ENCODE data around the gene OR51L1. TPM values are rescaled to one million over a fixed set of nuclear protein-coding genes. Genes with fewer than 3 reads are reported as not detected.

OR51L1 gene
- total and polyA plus RNA-seq, 2 of the 13 experiments (the other 11 are each of a cell fraction or from before 2014, with no cell fraction given): not detected

DNA sequence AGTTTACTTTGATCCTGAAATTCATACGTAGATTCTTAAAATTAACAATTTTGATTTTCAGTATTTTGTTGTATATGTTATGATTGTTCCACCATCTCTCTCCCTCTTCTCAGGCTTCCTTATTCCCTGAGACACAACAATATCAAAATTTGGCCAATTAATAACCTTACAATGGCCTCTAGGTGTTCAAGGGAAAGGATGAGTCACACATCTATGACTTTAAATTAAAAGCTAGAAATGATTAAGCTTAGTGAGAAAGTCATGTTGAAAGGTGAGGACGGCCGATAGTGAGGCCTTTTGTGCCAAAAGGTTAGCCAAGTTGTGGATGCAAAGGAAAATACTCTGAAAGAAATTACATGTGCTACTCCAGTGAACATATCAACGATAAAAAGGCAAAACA lies 46.2 kb downstream of the OR51L1 start:
- ChIA-PET POLR2A (no interaction called here), CTCF (ENCODE audit: low intra/inter-chr PET ratio, low total read pairs) (no interaction called here)
- ATAC-seq (no peak), DNase-seq (ENCODE audit: low spot score) (no peak), FAIRE-seq (no peak)
- H3K9ac ChIP-seq (ENCODE audit: insufficient read depth, low read depth, low read length): no peak overlapping the region
- H3K27ac ChIP-seq (ENCODE audit: extremely low read length, insufficient read depth, low read length): no peak overlapping the region
- H3K4me2 ChIP-seq (ENCODE audit: low read depth, low read length): no peak overlapping the region
- no peak overlapping the region for H2AFZ ChIP-seq (ENCODE audit: low read length)
- no peaks in the 10 kb centered on the region for H3K27me3 ChIP-seq (ENCODE audit: control insufficient read depth in 1 of 2, insufficient read depth in 2 of 2, low read length in 2 of 2)
- in situ Hi-C loops (cut with HindIII; ENCODE audit: extremely low pct_ligation_motif_present, low pct_unique_long_range_greater_than_20kb): no loop called here
- H3K9me3 ChIP-seq (ENCODE audit: low read length): no peaks in the 10 kb centered on the region
- H3K4me1 ChIP-seq (ENCODE audit: insufficient read depth, low read length): no peaks in the 10 kb centered on the region
- TF ChIP-seq ZSCAN5A (CRISPR knock-in tag; IDR thresholded peaks at IDR 0.05; ENCODE audit: borderline replicate concordance): no peak
- no peak for TF ChIP-seq RBFOX2 (IDR thresholded peaks at IDR 0.05; ENCODE audit: low read depth, low read length)
- TF ChIP-seq POLR2A (IDR thresholded peaks at IDR 0.05; ENCODE audit: insufficient read depth in 1 of 2, low read depth in 2 of 2, low read length in 2 of 2): no peak
- no peak for TF ChIP-seq ETV5 (CRISPR knock-in tag; IDR thresholded peaks at IDR 0.05; ENCODE audit: borderline replicate concordance)
- no peak for TF ChIP-seq CBFB (CRISPR knock-in tag; IDR thresholded peaks at IDR 0.05)
- TF ChIP-seq BHLHE40 (IDR thresholded peaks at IDR 0.05; ENCODE audit: low read length): no peak
- TF ChIP-seq TSC22D2 (CRISPR knock-in tag; IDR thresholded peaks at IDR 0.05; ENCODE audit: borderline replicate concordance): no peak
- TF ChIP-seq HES4 (CRISPR knock-in tag; IDR thresholded peaks at IDR 0.05; ENCODE audit: borderline replicate concordance): no peak
- TF ChIP-seq SP4 (CRISPR knock-in tag; IDR thresholded peaks at IDR 0.05): no peak
- TF ChIP-seq, protein P1, sequence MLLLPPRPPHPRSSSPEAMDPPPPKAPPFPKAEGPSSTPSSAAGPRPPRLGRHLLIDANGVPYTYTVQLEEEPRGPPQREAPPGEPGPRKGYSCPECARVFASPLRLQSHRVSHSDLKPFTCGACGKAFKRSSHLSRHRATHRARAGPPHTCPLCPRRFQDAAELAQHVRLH (CRISPR knock-in tag; IDR thresholded peaks at IDR 0.05; ENCODE audit: borderline replicate concordance, low read depth): no peak
- TF ChIP-seq, protein P2, sequence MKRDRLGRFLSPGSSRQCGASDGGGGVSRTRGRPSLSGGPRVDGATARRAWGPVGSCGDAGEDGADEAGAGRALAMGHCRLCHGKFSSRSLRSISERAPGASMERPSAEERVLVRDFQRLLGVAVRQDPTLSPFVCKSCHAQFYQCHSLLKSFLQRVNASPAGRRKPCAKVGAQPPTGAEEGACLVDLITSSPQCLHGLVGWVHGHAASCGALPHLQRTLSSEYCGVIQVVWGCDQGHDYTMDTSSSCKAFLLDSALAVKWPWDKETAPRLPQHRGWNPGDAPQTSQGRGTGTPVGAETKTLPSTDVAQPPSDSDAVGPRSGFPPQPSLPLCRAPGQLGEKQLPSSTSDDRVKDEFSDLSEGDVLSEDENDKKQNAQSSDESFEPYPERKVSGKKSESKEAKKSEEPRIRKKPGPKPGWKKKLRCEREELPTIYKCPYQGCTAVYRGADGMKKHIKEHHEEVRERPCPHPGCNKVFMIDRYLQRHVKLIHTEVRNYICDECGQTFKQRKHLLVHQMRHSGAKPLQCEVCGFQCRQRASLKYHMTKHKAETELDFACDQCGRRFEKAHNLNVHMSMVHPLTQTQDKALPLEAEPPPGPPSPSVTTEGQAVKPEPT (CRISPR knock-in tag; IDR thresholded peaks at IDR 0.05; ENCODE audit: low read depth): no peak
- TF ChIP-seq, protein P3, sequence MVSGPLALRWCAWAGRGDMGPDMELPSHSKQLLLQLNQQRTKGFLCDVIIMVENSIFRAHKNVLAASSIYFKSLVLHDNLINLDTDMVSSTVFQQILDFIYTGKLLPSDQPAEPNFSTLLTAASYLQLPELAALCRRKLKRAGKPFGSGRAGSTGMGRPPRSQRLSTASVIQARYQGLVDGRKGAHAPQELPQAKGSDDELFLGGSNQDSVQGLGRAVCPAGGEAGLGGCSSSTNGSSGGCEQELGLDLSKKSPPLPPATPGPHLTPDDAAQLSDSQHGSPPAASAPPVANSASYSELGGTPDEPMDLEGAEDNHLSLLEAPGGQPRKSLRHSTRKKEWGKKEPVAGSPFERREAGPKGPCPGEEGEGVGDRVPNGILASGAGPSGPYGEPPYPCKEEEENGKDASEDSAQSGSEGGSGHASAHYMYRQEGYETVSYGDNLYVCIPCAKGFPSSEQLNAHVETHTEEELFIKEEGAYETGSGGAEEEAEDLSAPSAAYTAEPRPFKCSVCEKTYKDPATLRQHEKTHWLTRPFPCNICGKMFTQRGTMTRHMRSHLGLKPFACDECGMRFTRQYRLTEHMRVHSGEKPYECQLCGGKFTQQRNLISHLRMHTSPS (CRISPR knock-in tag; IDR thresholded peaks at IDR 0.05; ENCODE audit: low read depth): no peak
- no peak for TF ChIP-seq ZNF891 (CRISPR knock-in tag; IDR thresholded peaks at IDR 0.05)
- TF ChIP-seq, protein P4, sequence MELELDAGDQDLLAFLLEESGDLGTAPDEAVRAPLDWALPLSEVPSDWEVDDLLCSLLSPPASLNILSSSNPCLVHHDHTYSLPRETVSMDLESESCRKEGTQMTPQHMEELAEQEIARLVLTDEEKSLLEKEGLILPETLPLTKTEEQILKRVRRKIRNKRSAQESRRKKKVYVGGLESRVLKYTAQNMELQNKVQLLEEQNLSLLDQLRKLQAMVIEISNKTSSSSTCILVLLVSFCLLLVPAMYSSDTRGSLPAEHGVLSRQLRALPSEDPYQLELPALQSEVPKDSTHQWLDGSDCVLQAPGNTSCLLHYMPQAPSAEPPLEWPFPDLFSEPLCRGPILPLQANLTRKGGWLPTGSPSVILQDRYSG (CRISPR knock-in tag; IDR thresholded peaks at IDR 0.05): no peak
- TF ChIP-seq, protein P5, sequence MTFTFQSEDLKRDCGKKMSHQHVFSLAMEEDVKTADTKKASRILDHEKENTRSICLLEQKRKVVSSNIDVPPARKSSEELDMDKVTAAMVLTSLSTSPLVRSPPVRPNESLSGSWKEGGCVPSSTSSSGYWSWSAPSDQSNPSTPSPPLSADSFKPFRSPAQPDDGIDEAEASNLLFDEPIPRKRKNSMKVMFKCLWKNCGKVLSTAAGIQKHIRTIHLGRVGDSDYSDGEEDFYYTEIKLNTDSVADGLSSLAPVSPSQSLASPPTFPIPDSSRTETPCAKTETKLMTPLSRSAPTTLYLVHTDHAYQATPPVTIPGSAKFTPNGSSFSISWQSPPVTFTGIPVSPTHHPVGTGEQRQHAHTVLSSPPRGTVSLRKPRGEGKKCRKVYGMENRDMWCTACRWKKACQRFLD (CRISPR knock-in tag; IDR thresholded peaks at IDR 0.05; ENCODE audit: borderline replicate concordance): no peak
- TF ChIP-seq PLRG1 (conservative IDR thresholded peaks at IDR 0.05): no peak
- TF ChIP-seq CHD4 (IDR thresholded peaks at IDR 0.05; ENCODE audit: borderline replicate concordance, low read length): no peak
- no peak for TF ChIP-seq ZNF883 (CRISPR knock-in tag; IDR thresholded peaks at IDR 0.05; ENCODE audit: not compliant biosample characterization)
- no peak for TF ChIP-seq NBN (conservative IDR thresholded peaks at IDR 0.05)
- intact Hi-C loops (cut with micrococcal nuclease; ENCODE audit: unreplicated experiment): no loop called here
- WGBS (ENCODE audit: low lambda C conversion rate): 0% methylated on average over 4 of the region's 4 CpGs
- no peak overlapping the region for H3K4me3 ChIP-seq (replicated peaks in 1 of 3; ENCODE audit: insufficient read depth in 1 of 3, low read depth in 2 of 3, low read length in 3 of 3)
- no peaks in the 10 kb centered on the region for H3K36me3 ChIP-seq (replicated peaks in 1 of 2; ENCODE audit: control insufficient read depth in 1 of 2, insufficient read depth in 2 of 2, low read length in 2 of 2)
- BruUV-seq (replicated peaks): no TSS peak
- no peaks in the 10 kb centered on the region for H4K20me1 ChIP-seq (ENCODE audit: insufficient read depth, low read length)
- H3K79me2 ChIP-seq (ENCODE audit: insufficient read depth, low read length): no peaks in the 10 kb centered on the region
